Activated CD8-positive, alpha-beta T cell treated with anti-CD3 and anti-CD28 coated beads for 36 hours (primary cell): ENCODE data around the gene CLCN1. TPM values are rescaled to one million over a fixed set of nuclear protein-coding genes. Genes with fewer than 3 reads are reported as not detected.

Source experiments
- ATAC-seq: fragments of 200-7000 bp; cut with Tn5 transposase; one replicate; pipeline ENCODE4 v1.10.0; 2021; ENCODE audit warnings: mild to moderate bottlenecking, moderate library complexity
- CTCF ChIA-PET: fragments of 350-600 bp; sonication (Branson Sonifier 250); formaldehyde crosslinking; loops from one replicate; lab custom pipeline; 2021; ENCODE audit warnings: antibody characterized with exemption; lab: Charles Lee
- POLR2A ChIA-PET: fragments of 350-600 bp; sonication (Branson Sonifier 250); formaldehyde crosslinking; loops from one replicate; lab custom pipeline; 2021; ENCODE audit warnings: antibody characterized with exemption; lab: Charles Lee
- DNase-seq: peaks from one replicate; pipeline ENCODE4 v3.0.0-alpha.2; 2020
- H3K27ac Mint-ChIP-seq: one replicate; pipeline ENCODE4 v1.8.0; 2021; ENCODE audit warnings: mild to moderate bottlenecking, mixed read lengths
- H3K27me3 Mint-ChIP-seq: one replicate; pipeline ENCODE4 v1.8.0; 2021; ENCODE audit warnings: mixed read lengths
- H3K36me3 Mint-ChIP-seq: one replicate; pipeline ENCODE4 v1.8.0; 2021; ENCODE audit warnings: low read depth, mixed read lengths
- H3K4me1 Mint-ChIP-seq: one replicate; pipeline ENCODE4 v1.8.0; 2021; ENCODE audit warnings: low read depth, mixed read lengths
- H3K4me3 Mint-ChIP-seq: one replicate; pipeline ENCODE4 v1.8.0; 2021; ENCODE audit warnings: mild to moderate bottlenecking, moderate library complexity, mixed read lengths
- H3K9me3 Mint-ChIP-seq: one replicate; pipeline ENCODE4 v1.8.0; 2021; ENCODE audit warnings: mixed read lengths
- intact Hi-C: fragments of 100-400 bp; cut with micrococcal nuclease; formaldehyde crosslinking; loops from one replicate; pipeline ENCODE4 v1.10.0; 2022
- total RNA-seq, 2 experiments: library from RNA; stranded (reverse); gene quantifications; one replicate each; pipeline ENCODE4 v1.2.3, GENCODE V29; 2021
- TF ChIP-seq, protein P1 (sequence below): fragments of 200-600 bp; IDR thresholded peaks from one replicate; pipeline ENCODE4 v1.8.0; 2022; ENCODE audit warnings: antibody characterized with exemption, mild to moderate bottlenecking

CLCN1 gene
- total RNA-seq, 2 experiments from 2014 or later, result 0.09 TPM; not detected in 1

DNA sequence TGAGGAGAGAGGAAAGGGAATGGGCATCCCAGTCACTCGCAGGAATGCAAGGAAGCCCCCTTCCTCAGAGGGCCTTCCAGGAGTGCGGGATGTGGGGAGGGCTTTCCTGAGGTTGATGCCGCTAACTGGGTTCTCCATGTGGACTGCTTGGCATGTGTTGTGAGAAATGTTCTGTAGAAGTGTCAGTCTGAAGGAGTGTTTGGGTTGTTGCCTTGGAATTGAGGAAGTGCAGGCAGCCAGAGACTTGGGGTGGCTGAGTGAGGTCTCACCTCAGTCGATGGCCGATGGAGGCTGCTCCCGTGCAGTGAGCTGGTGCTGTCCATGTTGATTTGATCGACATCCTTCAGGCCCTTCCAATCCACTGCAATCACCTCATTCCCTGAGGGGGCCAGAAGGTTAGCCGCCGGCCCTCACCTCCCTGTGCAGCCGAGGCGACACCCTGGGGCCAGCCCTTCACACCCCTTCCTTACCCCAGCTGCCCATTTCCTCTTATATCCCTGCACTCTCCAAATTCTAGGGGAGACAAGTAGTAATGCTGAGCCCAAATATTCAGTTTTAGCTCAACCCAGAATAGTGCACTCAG, 44.0 kb downstream of the CLCN1 start:
- H3K9me3 Mint-ChIP-seq, result no peaks in the 10 kb centered on the region
- peaks cover 17% of the 10 kb centered on the region for H3K27me3 Mint-ChIP-seq
- TF ChIP-seq, protein P1, sequence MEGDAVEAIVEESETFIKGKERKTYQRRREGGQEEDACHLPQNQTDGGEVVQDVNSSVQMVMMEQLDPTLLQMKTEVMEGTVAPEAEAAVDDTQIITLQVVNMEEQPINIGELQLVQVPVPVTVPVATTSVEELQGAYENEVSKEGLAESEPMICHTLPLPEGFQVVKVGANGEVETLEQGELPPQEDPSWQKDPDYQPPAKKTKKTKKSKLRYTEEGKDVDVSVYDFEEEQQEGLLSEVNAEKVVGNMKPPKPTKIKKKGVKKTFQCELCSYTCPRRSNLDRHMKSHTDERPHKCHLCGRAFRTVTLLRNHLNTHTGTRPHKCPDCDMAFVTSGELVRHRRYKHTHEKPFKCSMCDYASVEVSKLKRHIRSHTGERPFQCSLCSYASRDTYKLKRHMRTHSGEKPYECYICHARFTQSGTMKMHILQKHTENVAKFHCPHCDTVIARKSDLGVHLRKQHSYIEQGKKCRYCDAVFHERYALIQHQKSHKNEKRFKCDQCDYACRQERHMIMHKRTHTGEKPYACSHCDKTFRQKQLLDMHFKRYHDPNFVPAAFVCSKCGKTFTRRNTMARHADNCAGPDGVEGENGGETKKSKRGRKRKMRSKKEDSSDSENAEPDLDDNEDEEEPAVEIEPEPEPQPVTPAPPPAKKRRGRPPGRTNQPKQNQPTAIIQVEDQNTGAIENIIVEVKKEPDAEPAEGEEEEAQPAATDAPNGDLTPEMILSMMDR, result no peak
- ChIA-PET CTCF (interaction anchor here (1.4 to 2.4 kb wide), 6 partner anchors 10 to 20 kb away, joined by 3 to 10 read pairs (median 6); no protein-coding TSS in a partner anchor), POLR2A (interaction anchor here (0.7 to 1.3 kb wide), 5 partner anchors 10 to 60 kb away, joined by 3 to 4 read pairs (median 3); no protein-coding TSS in a partner anchor)
- DNase-seq (no peak), ATAC-seq (no peak)
- intact Hi-C loops, result no loop called here
- H3K27ac Mint-ChIP-seq, result no peak overlapping the region
- H3K4me3 Mint-ChIP-seq, result no peak overlapping the region
- H3K36me3 Mint-ChIP-seq, result no peaks in the 10 kb centered on the region
- H3K4me1 Mint-ChIP-seq, result no peaks in the 10 kb centered on the region

GRCh38 chr7:143360788-143361551, 45.1 kb downstream of the CLCN1 start:
- Mint-ChIP-seq H3K9me3 (no peaks in the 10 kb centered on the region), H3K36me3 (no peaks in the 10 kb centered on the region), H3K4me3 (peak overlapping the region; percentile 44), H3K4me1 (no peaks in the 10 kb centered on the region), H3K27me3 (peaks cover 20% of the 10 kb centered on the region), H3K27ac (no peak overlapping the region)
- ATAC-seq (no peak), DNase-seq (no peak)
- TF ChIP-seq, protein P1, result no peak
- CTCF ChIA-PET, result interaction anchor here (1.4 to 2.4 kb wide), 4 partner anchors 9 to 16 kb away, joined by 3 to 10 read pairs (median 5); no protein-coding TSS in a partner anchor
- intact Hi-C loops, result no loop called here
- POLR2A ChIA-PET, result interaction anchor here (0.6 to 1.3 kb wide), 6 partner anchors 11 to 129 kb away, joined by 3 to 4 read pairs (median 3); no protein-coding TSS in a partner anchor

- H3K4me3 Mint-ChIP-seq, result peak overlapping the region; percentile 82
- DNase-seq, result no peak
- ChIA-PET POLR2A (interaction anchor here (1.0 kb wide), 1 partner anchor 24 kb away, joined by 3 read pairs; no protein-coding TSS in a partner anchor), CTCF (no interaction called here)
- TF ChIP-seq, protein P1, result no peak
- ATAC-seq, result peak; percentile 17
- H3K27ac Mint-ChIP-seq, result no peak overlapping the region
- H3K27me3 Mint-ChIP-seq, result peaks cover 20% of the 10 kb centered on the region
- no peaks in the 10 kb centered on the region for H3K4me1 Mint-ChIP-seq
- H3K36me3 Mint-ChIP-seq, result no peaks in the 10 kb centered on the region
- intact Hi-C loops, result no loop called here
- no peaks in the 10 kb centered on the region for H3K9me3 Mint-ChIP-seq
Measured at GRCh38 chr7:143361552-143362130, 45.7 kb downstream of the CLCN1 start.

DNA sequence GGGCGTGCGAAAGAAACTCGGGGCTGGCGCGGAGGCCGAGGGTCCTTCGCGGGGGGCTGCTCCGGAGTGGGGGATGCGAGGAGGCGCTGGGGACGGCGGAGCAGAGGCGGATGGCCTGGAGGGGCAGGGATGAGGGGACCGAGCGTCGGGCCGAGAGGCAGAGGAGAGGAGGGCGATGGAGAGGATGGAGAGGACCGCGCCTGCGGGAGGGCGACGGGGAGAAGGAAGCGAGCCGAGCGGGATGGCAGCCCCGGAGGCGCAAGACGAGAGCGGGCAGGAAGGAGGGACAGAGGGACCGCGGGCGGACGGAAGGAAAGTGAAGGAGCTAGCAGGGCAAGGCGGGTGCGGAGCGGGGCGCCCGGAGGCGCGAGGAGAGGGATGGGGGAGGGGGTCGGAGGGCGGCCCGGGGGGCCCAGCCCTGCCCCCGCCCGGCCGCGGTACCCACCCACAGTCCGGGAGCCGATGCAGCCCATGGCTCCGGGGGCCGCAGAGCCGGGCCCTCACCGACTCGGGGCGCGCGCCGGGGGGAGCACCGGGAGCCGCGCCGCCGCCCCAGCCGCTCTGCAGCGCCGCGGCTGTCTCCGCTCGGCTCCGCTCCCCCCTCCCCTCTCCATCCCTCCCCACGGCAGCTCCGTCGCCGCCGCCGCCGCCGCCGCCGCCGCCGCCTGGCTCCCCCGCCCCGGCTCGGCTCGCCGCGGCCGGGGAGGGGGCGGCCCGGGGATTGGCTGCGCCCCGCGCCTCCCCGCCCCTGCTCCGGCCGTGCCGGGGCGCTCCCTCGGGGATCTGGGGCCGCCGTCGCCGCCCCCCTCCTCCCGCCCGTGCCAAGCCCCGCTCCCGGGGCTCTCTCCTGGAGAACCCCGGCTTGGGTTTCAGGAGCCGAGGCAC, 46.5 kb downstream of the CLCN1 start, which contains the start of gene FAM131B:
Gene FAM131B (minus strand): TSS at position 583 of the 885 bp plus-strand sequence. CDS start 110 bp downstream, at position 473.
- Mint-ChIP-seq H3K27me3 (peaks cover 20% of the 10 kb centered on the region), H3K27ac (no peak within 1 kb of the TSS), H3K4me1 (no peaks in the 10 kb centered on the region), H3K9me3 (no peaks in the 10 kb centered on the region), H3K36me3 (no peaks in the 10 kb centered on the region), H3K4me3 (peak within 1 kb of the TSS; percentile 82)
- peak; percentile 71 for ATAC-seq
- ChIA-PET POLR2A (interaction anchor here (1.1 kb wide), 1 partner anchor 73 kb away, joined by 3 read pairs; no protein-coding TSS in a partner anchor), CTCF (interaction anchor here (0.9 to 1.0 kb wide), 3 partner anchors 10 to 122 kb away, joined by 3 to 4 read pairs (median 3); no protein-coding TSS in a partner anchor)
- TF ChIP-seq, protein P1, result no peak
- intact Hi-C loops, result no loop called here
- peak; percentile 40 for DNase-seq
